Activated CD8-positive, alpha-beta memory T cell treated with anti-CD3 and anti-CD28 coated beads for 4 hours (primary cell): ENCODE data around the gene KCNJ2.

Experiments
- DNase-seq, 2 donors: peaks; one replicate each; pipeline ENCODE4 v3.0.0-alpha.2; 2020; ENCODE audit warnings: low read depth in 2 of 2

KCNJ2 gene

GRCh38 chr17:70204431-70204830 lies 35.1 kb downstream of the KCNJ2 start:
- DNase-seq = no peak

GRCh38 chr17:70205401-70205800 lies 36.1 kb downstream of the KCNJ2 start:
- DNase-seq = no peak

GRCh38 chr17:70206361-70207010 lies 37.2 kb downstream of the KCNJ2 start:
- DNase-seq = no peak

DNA sequence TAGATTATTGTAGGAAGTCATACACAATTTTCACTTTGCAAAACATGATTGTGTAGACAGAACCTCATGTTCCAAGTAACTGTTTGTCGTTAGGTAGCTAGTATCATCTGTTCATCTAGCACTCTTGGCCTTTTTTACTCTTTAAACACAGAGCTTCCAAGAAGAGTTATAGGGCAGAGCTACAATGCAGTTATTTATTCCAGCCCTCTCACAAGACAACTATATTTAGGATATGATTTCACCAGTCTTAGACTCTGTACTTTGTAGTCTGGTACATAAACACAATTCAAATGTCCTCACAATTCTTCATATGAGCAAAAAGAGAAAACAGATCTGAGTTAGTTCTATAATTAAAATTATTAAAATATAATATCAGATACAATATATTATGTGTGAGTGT lies 37.9 kb downstream of the KCNJ2 start:
- DNase-seq = no peak

DNA sequence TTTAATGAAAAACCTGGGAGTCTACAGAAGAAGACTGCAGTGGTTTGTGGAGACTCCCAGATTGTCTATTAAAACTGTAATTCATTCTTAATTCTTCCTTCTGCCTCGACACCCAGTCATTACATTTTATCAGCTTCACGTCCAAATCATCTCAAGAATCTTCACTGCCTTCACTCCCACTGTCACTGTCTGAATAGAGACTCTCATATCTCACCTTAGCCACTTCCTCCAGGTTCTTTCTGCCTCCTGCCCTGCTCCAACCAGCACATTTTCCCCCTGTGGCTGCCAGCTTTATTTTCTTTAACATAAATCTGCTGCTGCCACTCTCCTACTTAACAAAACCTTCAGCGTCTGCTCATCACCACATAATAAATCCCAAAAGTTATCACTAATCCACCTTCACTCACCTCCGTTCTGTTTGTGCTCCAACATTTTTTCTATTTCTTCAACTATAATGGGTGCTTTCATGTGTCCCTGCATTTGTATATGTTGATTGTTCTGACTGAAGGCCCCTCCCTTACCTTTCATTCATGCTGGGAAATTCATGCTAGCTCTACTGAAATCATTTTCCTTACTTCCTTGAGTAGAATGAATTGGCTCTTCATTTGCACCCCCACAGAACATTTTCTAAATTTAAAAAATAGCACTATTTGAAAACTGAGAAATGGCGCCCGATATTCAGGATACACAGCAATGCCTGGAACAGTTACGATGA lies 38.9 kb downstream of the KCNJ2 start:
- no peak for DNase-seq

- DNase-seq = no peak
Observed at GRCh38 chr17:70208825-70209555, 39.7 kb downstream of the KCNJ2 start.

GRCh38 chr17:70215656-70216055 lies 46.3 kb downstream of the KCNJ2 start:
- no peak for DNase-seq

DNA sequence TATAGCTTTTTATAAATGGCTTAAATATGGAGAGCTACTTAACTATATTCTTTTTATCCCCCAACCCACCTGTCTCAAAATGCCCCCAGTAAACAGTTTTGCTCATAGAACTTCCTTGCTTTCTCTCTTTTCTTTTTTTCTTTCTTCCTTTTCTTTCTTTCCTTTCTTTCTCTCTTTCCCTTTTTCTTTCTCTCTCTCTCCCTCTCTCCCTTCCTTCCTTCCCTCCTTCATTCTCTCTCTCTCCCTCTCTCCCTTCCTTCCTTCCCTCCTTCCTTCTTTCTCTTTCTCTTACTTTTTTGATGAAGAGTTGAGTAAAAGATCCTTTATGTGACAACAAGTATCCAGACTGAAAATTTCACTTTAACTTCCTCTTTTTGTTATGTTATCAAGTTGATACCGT lies 48.2 kb downstream of the KCNJ2 start:
- DNase-seq = no peak

- no peak for DNase-seq
Observed at GRCh38 chr17:70225276-70225675, 55.9 kb downstream of the KCNJ2 start.
